GM12891 (cell line): ENCODE results near the gene FAM168A.

Experiments
- POLR2A ChIP-seq: IDR thresholded peaks from 2 replicates; pipeline ENCODE4 v1.6.1; 2011; ENCODE audit warnings: low read depth, low read length, control low read depth
- POLR2AphosphoS5 ChIP-seq: IDR thresholded peaks from 2 replicates; pipeline ENCODE4 v1.6.1; 2011; ENCODE audit warnings: low read depth, low read length, control low read depth
- TAF1 ChIP-seq: IDR thresholded peaks from 2 replicates; pipeline ENCODE4 v1.6.1; 2011; ENCODE audit warnings: low read depth, low read length, control low read depth

GRCh38 chr11:73539506-73540084, 58.3 kb downstream of the FAM168A start:
- TF ChIP-seq TAF1 = no peak
- no peak for TF ChIP-seq POLR2AphosphoS5
- no peak for TF ChIP-seq POLR2A
